SH-SY5Y (cell line): ENCODE data around the gene TAX1BP3.

Source experiments
- GATA2 ChIP-seq: IDR thresholded peaks from 2 replicates; pipeline ENCODE4 v1.6.1; 2011; ENCODE audit warnings: mild to moderate bottlenecking, low read depth, low read length
- GATA3 ChIP-seq: IDR thresholded peaks from 2 replicates; pipeline ENCODE4 v1.6.1; 2011; ENCODE audit warnings: low read depth, mild to moderate bottlenecking, low read length, moderate library complexity

Gene TAX1BP3

GRCh38 chr17:3627769-3628167 is 40.6 kb downstream of the TAX1BP3 start:
- TF ChIP-seq GATA3: no peak
- no peak for TF ChIP-seq GATA2

- TF ChIP-seq GATA2 (no peak), GATA3 (no peak)
Observed at GRCh38 chr17:3626831-3627768, 41.3 kb downstream of the TAX1BP3 start.

DNA sequence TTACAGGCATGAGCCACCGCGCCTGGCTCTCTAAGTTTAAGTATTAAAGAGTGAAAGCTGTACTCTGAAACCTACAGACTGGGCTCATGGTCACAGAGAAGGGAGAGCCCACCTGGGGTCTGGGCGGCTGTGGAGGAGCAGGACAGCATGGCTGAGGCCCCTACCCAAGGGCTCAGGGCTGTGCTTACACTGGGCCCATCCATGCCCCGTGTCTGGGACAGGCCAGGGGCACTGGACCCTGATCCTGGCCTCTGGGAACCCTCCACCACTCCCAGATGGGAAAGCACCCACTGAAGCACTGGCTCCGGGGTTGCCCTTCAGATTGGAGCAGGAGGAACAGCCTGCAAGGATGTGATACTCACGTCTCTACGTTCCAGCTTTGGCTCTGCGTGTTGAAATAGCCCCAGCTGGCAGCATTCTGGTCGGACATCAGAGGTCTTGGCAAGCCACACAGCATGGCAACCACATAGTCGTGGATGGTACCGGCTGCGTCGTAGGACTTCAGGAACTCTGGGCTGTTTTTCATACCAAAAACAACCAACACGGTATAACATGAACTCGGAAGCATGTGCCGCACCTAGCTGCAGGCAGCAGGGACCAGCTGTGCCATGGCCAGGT is 45.3 kb downstream of the TAX1BP3 start:
- TF ChIP-seq GATA2: no peak
- TF ChIP-seq GATA3: no peak

DNA sequence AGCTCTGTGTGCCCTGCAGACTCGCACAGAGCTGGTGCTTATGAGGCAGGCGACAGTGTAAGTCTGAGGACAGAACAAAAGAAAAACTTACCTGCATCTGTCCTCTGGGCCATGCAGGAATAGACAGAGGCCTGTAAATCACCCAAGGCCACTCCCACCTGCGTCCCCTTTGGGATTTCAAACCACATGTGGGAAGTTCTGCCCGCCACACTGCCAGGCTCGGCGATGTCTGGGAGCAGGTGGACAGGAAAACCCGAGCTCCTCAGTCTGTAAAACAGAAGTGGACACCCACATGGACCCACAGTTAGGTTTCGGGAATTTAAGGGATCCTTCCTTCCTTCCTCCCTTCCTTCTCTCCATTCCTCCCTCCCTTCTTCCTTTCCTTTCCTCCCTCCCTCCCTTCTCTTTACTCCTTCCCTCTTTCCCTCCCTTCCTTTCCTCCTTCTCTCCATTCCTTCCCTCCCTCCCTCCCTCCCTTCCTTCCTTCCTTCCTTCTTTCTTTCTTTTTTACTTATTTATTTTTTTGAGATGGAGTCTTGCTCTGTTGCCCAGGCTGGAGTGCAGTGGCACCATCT is 47.1 kb downstream of the TAX1BP3 start:
- TF ChIP-seq GATA3 (no peak), GATA2 (no peak)

- no peak for TF ChIP-seq GATA3
- no peak for TF ChIP-seq GATA2
Observed at GRCh38 chr17:3615160-3615870, 53.1 kb downstream of the TAX1BP3 start.

- TF ChIP-seq GATA2 (no peak), GATA3 (no peak)
Observed at GRCh38 chr17:3613124-3613523, 55.3 kb downstream of the TAX1BP3 start.
